Tibial artery (tissue), 4 donors: ENCODE results near the gene ZNF672.
A peak's percentile ranks its signal among the peaks of the same experiment; 100 is the strongest.

Experiments used
- DNase-seq, 2 donors: peaks; one replicate each; pipeline ENCODE4 v3.0.0-alpha.2; 2019
- H3K27ac ChIP-seq, 2 donors: fragments of 200-600 bp; sonication (generic) in 1 of 2; 1 replicate in 1 of 2; 2 replicates in 1 of 2; pipeline ENCODE4 v1.5.1; 2018 to 2019; ENCODE audit warnings: mild to moderate bottlenecking in 1 of 2
- H3K27me3 ChIP-seq, 2 donors: fragments of 200-600 bp; sonication (generic) in 1 of 2; one replicate each; pipeline versions ENCODE4 v1.5.1 to v1.6.0; 2016 to 2019
- H3K36me3 ChIP-seq, 3 donors: fragments of 200-600 bp; sonication (generic) in 2 of 3; one replicate each; pipeline ENCODE4 v1.5.1; 2016 to 2019; ENCODE audit warnings: mild to moderate bottlenecking in 2 of 3
- H3K4me1 ChIP-seq, 4 donors: fragments of 200-600 bp; sonication (generic) in 2 of 4; 1 replicate in 3 of 4; 2 replicates in 1 of 4; pipeline ENCODE4 v1.5.1; 2016 to 2019
- H3K4me3 ChIP-seq, 2 donors: fragments of 200-600 bp; sonication (generic) in 1 of 2; 1 replicate in 1 of 2; 2 replicates in 1 of 2; pipeline ENCODE4 v1.5.1; 2018 to 2019; ENCODE audit warnings: mild to moderate bottlenecking in 2 of 2
- H3K9me3 ChIP-seq, 3 donors: fragments of 200-600 bp; sonication (generic) in 1 of 3; one replicate each; pipeline ENCODE4 v1.5.1; 2016 to 2019
- CTCF ChIP-seq, 2 experiments: fragments of 200-600 bp in 1 of 2; fragments of 450-650 bp in 1 of 2; IDR thresholded peaks; one replicate each; pipeline ENCODE4 v1.5.1; 2017 to 2019; ENCODE audit warnings: antibody characterized with exemption in 2 of 2, mild to moderate bottlenecking in 1 of 2, moderate library complexity in 1 of 2
- intact Hi-C: fragments of 100-400 bp; cut with DNase I; formaldehyde crosslinking; loops from one replicate; pipeline ENCODE4 v1.15.0; 2023; ENCODE audit warnings: low total_unique reads

ZNF672 gene

GRCh38 chr1:248815407-248816034 lies 22.5 kb upstream of the ZNF672 start:
- no peak overlapping the region for H3K4me3 ChIP-seq
- H3K27ac ChIP-seq: no peak overlapping the region
- TF ChIP-seq CTCF (IDR thresholded peaks at IDR 0.05): no peak
- intact Hi-C loops: no loop called here
- H3K27me3 ChIP-seq: no peaks in the 10 kb centered on the region
- H3K36me3 ChIP-seq: peaks cover 53 to 82% (median 80%) of the 10 kb centered on the region in 3 donors
- H3K9me3 ChIP-seq: no peaks in the 10 kb centered on the region
- peaks cover 0 to 32% (median 18%) of the 10 kb centered on the region in 4 donors for H3K4me1 ChIP-seq
- no peak for DNase-seq

DNA sequence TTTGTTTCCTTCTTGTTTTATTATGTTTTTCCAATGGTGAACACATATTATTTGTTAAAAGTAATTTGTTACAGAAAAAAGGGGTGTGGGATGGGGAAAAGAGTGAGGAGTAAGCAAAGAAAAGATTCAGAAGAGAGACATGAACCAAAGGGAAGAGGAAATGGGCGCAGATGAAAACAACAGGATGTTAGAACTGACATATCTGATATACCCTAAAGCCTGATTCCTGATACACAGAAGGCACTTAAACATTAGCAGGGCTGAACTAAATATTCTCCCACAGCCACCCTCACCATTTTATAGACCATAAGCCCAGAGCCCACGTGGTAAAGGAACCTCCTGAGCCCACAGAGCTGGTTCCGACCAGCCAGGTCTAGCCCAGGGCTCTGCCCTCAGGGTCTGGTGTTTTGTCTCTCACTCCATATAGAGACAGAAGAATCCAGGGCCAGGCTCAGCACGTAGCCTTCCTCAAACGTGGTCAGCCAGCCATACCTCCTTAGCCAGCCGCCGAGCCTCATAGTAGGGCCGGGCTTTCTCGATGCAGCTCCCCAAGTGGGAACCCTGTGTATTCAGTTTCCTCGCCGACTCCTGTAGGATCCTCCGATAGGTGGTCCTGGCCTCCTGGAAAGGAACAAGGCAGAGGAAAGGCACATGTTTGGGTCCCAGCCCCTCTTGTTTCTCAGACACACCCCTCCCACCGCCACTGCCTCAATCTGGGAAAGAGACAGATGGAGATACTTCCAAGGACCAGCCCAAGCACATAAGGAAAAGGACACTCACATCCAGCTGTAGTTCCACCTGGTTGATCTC lies 21.8 kb upstream of the ZNF672 start:
- no peak for DNase-seq
- TF ChIP-seq CTCF (IDR thresholded peaks at IDR 0.05): no peak
- Histone ChIP-seq H3K27ac (no peak overlapping the region), H3K9me3 (no peaks in the 10 kb centered on the region), H3K4me1 (peaks cover 0 to 32% (median 18%) of the 10 kb centered on the region in 4 donors), H3K27me3 (no peaks in the 10 kb centered on the region), H3K36me3 (peaks cover 52 to 82% (median 74%) of the 10 kb centered on the region in 3 donors), H3K4me3 (no peak overlapping the region)
- intact Hi-C loops: no loop called here

GRCh38 chr1:248817065-248817464 lies 21.0 kb upstream of the ZNF672 start:
- intact Hi-C loops: no loop called here
- H3K4me3 ChIP-seq: no peak overlapping the region
- H3K9me3 ChIP-seq: no peaks in the 10 kb centered on the region
- no peak overlapping the region for H3K27ac ChIP-seq
- H3K36me3 ChIP-seq: peaks cover 46 to 76% (median 66%) of the 10 kb centered on the region in 3 donors
- no peaks in the 10 kb centered on the region for H3K27me3 ChIP-seq
- TF ChIP-seq CTCF (IDR thresholded peaks at IDR 0.05): no peak
- peaks cover 0 to 37% (median 22%) of the 10 kb centered on the region in 4 donors for H3K4me1 ChIP-seq
- DNase-seq: no peak

DNA sequence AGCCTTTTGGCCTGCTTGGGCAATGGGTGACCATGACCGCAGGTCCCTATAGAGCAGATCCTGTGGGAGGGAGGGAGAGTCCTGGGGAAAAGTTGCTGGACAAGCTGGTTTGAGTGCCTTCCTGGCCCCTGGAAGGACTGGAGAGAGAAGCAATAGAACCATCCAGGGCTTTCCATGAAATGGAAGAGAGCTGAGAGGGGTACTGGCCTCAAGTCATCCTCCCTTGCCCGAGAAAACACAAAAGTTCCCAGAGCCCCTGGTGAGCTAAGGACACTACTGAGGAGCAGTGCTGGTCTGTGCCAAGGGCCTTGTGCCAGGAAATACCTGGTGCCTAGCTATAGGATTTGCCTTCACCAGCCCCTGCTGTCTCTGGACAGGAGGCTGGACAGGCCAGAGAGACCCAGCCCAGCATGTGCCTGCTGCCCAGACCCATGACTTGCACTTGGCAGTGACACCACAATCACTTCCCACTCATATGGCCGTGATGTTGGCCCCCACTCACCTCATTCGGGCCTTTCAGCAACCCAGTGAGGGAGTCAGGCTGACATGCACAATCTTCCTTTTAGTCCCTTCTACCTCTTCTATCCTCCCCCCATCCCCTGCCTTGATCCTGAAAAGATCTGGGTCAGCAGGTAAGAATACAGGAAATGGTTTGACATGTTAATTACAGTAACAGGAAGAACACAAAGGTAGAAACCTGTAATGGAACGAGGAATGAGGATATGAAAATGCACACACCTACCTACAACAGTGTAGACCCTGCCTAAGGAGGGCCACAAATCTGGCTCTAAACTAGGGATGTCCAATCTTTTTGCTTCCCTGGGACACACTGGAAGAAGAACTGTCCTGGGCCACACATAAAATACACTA lies 19.3 kb upstream of the ZNF672 start:
- Histone ChIP-seq H3K36me3 (peaks cover 33 to 63% (median 50%) of the 10 kb centered on the region in 3 donors), H3K9me3 (no peaks in the 10 kb centered on the region), H3K4me1 (peaks cover 0 to 53% (median 38%) of the 10 kb centered on the region in 4 donors), H3K4me3 (no peak overlapping the region), H3K27ac (no peak overlapping the region), H3K27me3 (no peaks in the 10 kb centered on the region)
- intact Hi-C loops: no loop called here
- DNase-seq: no peak
- TF ChIP-seq CTCF (IDR thresholded peaks at IDR 0.05): no peak

GRCh38 chr1:248820041-248820585 lies 17.9 kb upstream of the ZNF672 start:
- H3K4me3 ChIP-seq: no peak overlapping the region
- H3K27ac ChIP-seq: no peak overlapping the region
- no peak for TF ChIP-seq CTCF (IDR thresholded peaks at IDR 0.05)
- peak in 1 of 2 donors; percentile 31 for DNase-seq
- H3K4me1 ChIP-seq: peaks cover 0 to 67% (median 51%) of the 10 kb centered on the region in 4 donors
- no peaks in the 10 kb centered on the region for H3K9me3 ChIP-seq
- H3K36me3 ChIP-seq: peaks cover 19 to 58% (median 36%) of the 10 kb centered on the region in 3 donors
- H3K27me3 ChIP-seq: no peaks in the 10 kb centered on the region
- intact Hi-C loops: no loop called here
